Skin epidermis (tissue), 12 donors: ENCODE results near the gene GTSF1L.

ENCODE experiments used
- H3K27ac ChIP-seq, 21 experiments: fragments of 200-600 bp; sonication (generic) in 11 of 21; one replicate each; pipeline ENCODE4 v1.5.0; 2020; ENCODE audit warnings: mild to moderate bottlenecking in 3 of 21, inconsistent platforms in 2 of 21, moderate library complexity in 2 of 21
- H3K4me3 ChIP-seq, 7 experiments: fragments of 200-600 bp; sonication (generic) in 2 of 7; one replicate each; pipeline ENCODE4 v1.5.0; 2020; ENCODE audit warnings: inconsistent platforms in 2 of 7, mild to moderate bottlenecking in 2 of 7, moderate library complexity in 1 of 7

The GTSF1L gene

DNA sequence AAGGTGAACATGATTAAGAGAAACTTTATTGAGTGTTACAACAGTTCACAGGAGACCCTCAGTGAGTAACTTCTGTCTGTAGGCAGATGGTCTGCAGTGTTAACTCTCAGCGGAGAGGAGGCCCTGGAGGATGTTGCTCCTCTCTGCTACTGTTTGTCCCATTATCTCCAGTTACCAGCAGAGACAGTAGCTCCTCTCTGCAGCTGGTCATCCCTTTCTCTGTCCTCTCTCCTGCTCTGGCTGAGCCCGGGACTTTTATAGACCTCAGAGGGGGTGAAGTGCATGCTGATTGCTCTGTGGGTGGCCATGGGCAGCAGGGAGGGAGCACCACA is 5.7 kb downstream of the GTSF1L start:
- H3K27ac ChIP-seq = peak overlapping the region in 3 of 21 experiments; percentile 30 to 80 (median 63)
- H3K4me3 ChIP-seq = no peak overlapping the region

DNA sequence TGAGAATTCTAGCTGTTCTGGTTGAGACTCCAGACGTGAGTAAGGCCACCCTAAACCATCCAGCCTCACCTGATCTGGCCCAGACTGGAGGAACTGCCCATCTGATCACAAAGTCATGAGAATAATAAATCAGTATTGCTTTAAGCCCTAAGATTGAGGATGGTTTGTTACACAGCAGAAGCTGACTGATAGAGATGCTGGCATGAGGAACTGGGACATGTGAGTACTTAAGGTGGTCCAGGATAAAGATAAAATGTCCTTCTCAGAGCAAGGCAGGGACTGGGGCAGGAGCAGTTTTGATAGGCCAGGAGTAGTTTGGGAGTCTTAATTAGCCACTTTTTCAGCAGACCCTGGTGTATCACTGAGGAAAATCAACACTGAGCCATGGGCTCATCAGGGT is 6.8 kb downstream of the GTSF1L start:
- Histone ChIP-seq H3K4me3 (no peak overlapping the region), H3K27ac (no peak overlapping the region)

DNA sequence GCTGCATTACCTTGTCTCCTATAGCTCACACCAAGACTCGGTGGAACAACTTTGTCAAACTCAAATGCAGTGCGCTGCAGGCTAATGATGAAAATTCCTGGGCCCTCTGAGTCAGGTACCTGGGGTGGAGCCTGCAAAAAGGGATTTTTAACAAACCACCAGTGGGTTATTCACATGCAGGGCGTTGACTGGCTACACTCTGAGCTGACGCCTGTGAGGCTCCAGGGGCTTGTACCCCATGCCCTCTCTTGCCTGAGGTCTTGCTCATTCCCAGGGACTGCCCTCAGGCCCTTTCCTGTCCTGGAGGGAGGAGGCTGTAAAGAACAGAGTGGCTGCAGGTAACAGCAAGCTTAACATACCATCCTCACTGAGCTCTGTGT is 9.2 kb downstream of the GTSF1L start:
- Histone ChIP-seq H3K4me3 (no peak overlapping the region), H3K27ac (no peak overlapping the region)

DNA sequence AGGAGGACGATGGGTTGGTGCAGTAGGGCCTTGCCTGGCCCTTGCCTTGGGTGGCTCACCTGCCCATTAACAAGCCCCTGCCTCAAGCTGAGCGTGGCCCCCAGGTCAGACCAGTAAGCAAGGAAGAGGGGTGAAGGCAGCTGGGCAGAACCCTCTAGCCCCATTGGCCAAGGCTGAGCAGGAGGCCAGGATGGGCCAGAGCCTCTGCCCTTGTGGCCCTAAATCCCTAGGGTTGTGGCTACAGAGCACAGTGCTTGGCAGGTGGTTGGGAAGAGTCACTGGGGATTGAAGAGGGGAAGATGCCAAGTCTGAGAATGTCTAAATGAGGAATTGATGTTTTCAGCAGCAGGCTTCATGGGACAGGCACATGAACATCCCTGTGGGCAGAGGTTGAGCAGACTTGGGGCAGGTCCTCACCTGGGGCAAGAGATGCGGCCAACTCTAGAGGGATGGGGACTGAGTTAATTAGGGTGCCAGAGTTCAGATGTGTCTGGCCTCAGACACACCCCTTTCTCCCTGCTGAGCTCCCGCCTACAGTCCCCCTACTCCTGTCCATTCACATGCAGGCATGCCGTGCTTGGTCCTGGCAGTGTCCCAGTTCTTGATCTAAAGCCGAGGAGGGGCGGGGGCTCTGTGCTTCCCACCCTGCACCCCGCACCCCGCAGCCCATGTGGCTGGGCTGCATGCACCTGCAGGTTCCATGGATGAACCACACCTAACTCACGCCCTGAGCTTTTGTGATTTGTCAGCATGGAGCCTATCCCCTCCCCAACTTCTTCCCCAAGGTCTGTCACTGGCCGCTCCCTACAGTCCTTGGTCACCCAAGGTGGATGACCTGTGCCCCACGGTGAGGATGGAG is 9.8 kb downstream of the GTSF1L start:
- H3K27ac ChIP-seq = no peak overlapping the region
- no peak overlapping the region for H3K4me3 ChIP-seq

DNA sequence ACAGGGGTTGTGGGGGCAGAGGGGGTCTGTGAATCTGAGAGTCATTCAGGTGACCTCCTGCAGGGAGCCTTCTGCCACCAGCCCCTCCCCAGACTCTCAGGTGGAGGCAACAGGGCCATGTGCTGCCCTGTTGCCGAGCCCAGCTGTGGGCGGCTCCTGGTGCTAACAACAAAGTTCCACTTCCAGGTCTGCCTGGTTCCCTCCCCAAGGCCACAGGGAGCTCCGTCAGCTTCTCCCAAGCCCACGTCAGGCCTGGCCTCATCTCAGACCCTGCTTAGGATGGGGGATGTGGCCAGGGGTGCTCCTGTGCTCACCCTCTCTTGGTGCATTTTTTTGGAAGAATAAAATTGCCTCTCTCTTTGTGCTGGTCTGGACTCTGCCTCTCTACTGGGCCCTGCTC is 10.7 kb downstream of the GTSF1L start:
- Histone ChIP-seq H3K4me3 (no peak overlapping the region), H3K27ac (no peak overlapping the region)

DNA sequence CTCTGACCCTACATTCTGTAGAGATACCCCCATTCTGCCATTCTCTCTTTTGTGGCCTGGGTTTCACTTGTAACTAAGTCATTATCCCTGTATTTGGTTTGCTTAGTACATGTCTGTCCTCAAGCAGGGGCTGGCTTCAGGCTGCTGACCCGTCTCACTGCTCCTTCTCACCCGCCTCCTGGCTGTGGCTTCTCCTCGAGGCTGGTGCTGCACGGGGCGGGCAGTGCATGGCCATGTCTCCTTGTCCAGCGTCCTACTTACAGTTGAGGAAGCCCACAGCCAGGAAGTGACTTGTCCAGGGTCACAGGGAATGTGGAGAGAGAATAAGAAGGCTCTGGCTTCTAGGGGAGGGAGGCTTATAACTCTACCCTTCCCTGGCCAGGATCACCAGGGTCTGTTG is 11.3 kb downstream of the GTSF1L start:
- H3K27ac ChIP-seq = no peak overlapping the region
- no peak overlapping the region for H3K4me3 ChIP-seq

DNA sequence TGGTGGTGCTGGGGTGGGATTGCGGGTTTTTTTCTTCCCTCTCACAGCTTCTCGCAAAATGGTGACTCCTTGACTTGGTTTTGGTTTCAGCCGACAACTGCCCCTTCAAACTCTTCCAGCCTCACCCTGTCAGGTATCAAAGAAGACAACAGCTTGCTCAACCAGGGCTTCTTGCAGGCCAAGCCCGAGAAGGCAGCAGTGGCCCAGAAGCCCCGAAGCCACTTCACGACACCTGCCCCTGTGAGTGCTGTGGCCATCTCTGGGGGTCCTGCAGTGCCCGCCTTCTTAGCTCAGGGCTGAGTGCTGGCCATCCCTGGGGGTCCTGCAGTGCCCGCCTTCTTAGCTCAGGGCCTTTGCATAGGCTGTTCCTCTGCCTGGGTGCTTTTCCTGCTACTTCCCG is 11.8 kb downstream of the GTSF1L start:
- H3K27ac ChIP-seq = no peak overlapping the region

DNA sequence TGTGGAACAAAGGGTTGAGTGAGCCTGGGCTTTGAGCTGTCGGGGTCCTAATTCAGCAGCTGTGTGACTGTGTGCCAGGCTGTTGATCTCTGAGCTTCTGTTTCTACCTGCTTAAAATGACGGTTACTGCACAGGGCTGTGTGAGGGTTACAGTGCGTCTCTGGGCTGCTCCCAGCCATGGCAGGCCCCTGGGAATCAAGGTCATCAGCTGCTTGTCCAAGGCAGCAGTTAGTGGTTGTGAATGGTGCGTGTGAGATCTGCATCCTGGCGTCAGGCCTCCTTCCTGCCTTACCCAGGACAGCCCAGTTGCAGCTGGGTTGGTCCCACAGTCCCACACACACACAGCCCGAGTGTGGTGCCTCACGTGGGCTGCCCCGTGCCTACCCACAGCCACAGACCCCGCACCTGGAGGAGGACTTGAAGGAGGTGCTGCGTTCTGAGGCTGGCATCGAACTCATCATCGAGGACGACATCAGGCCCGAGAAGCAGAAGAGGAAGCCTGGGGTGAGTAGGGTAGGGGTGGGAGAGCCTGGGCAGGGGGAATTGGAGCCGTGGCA is 15.6 kb downstream of the GTSF1L start:
- Histone ChIP-seq H3K27ac (no peak overlapping the region), H3K4me3 (no peak overlapping the region)

More for the DNA sequence above, 11.8 kb downstream of the GTSF1L start:
- H3K4me3 ChIP-seq = no peak overlapping the region

DNA sequence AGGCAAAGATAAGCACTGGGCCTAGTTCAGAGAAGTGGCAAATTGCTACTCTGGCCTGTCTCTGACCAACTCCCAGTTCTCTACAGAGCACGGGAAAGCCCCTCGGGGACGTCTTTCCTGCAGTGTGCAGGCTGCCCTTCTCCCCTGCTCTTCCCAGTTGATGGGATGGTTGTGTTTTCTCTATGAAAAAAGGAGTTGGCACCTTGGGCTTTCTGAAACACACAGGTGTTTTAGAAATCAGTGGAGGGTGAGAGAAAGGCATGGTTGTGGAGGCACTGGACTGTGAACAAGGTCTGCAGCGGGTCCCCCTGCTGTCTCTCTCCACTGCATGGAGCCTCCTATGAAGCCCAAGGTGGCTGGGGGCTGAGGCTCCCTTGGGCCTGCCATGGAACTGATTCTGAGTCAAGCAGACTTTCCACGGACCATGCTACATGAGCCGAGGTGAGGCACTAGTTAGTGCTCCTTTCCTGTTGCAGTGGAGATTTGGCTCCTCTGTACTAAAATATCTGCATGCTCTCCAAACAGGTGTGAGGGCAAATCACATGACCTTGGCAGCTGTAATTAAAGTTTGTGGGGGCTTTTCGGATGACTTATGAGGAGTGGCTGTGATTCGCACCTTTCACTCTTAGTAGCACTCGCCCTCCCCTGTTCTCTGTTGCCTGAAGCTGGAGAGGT is 16.3 kb downstream of the GTSF1L start:
- no peak overlapping the region for H3K4me3 ChIP-seq
- no peak overlapping the region for H3K27ac ChIP-seq

DNA sequence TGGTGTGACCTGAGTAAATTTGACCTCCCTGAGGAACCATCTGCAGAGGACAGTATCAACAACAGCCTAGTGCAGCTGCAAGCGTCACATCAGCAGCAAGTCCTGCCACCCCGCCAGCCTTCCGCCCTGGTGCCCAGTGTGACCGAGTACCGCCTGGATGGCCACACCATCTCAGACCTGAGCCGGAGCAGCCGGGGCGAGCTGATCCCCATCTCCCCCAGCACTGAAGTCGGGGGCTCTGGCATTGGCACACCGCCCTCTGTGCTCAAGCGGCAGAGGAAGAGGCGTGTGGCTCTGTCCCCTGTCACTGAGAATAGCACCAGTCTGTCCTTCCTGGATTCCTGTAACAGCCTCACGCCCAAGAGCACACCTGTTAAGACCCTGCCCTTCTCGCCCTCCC is 24.3 kb downstream of the GTSF1L start:
- Histone ChIP-seq H3K27ac (no peak overlapping the region), H3K4me3 (no peak overlapping the region)

DNA sequence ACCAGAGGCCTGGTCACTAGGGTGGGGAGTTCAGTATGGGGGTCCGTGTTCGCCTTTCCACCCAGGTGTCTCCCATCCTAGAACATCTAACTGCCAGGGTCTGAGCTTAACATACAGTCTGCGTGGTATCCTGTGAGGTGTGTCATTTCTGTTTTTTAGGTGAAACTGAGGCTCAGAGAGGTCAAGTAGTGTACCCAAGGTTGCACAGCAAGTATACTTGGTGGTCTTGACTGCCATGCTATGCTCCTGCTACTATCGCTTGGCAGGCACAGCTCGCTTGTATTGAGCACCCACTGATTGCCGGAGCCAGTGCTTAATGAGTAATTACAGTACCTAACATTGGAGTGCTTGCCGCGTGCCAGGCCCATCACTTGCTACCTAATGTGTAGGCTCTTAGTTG is 26.2 kb downstream of the GTSF1L start:
- Histone ChIP-seq H3K27ac (no peak overlapping the region), H3K4me3 (no peak overlapping the region)

DNA sequence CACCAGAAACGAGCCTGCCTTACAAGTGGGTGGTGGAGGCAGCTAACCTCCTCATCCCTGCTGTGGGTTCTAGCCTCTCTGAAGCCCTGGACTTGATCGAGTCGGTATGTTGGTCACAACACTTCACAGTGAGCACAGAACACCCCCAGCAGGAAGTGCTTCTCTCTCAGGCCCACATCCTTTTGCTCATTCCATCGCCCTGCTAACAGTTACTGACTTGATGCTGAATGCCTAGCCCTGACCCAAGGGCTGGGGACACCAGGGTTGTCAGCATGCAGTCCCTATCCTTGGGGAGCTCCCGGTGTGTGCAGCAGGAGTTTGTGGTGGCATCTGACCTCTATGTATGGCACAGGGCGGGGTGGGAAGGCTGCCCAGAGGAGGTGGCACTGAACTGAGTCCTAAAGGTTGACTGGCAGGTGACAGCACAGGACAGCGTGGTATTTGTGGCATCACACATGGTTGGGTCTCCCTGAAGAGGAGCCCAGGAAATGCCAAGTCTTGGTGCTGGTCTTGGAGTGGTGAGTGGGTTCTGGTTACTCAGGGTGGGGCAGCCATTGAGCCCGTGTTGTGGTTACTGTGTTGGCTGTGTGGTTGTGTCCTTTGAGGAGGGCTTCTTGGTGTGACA is 26.7 kb downstream of the GTSF1L start:
- Histone ChIP-seq H3K4me3 (no peak overlapping the region), H3K27ac (peak overlapping the region in 1 of 21 experiments; percentile 4)

DNA sequence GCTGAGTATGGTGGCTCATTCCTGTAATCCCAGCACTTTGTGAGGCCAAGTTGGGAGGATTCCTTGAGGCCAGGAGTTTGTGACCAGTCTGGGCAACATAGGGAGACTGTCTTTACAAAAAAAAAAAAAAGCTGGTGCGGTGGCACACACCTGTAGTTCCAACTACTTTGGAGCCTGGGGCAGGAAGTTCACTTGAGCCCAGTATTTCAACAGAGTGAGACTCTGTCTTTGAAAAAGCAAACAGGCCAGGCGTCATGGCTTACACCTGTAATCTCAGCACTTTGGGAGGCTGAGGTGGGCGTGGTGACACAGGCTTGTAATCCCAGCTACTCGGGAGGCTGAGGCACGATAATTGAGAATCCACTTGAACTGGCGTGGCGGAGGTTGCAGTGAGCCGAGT is 31.2 kb downstream of the GTSF1L start:
- H3K4me3 ChIP-seq = no peak overlapping the region
- no peak overlapping the region for H3K27ac ChIP-seq

DNA sequence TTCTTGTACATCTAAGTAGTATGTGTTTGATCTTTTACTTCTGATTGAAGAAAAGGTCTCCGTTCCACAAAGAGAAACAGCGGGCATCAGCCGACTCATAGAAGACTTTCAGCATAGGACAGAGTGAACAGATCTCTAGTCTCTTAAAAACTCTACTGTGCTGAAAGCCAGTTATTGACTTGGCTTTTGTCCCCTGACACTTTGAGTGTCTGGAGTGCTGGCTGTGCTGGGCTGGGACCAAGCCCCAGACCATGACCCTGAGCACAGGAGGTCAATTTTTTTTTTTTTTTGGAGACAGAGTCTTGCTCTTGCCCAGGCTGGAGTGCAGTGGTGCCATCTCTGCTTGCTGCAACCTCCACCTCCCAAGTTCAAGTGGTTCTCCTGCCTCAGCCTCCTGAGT is 32.0 kb downstream of the GTSF1L start:
- no peak overlapping the region for H3K27ac ChIP-seq

DNA sequence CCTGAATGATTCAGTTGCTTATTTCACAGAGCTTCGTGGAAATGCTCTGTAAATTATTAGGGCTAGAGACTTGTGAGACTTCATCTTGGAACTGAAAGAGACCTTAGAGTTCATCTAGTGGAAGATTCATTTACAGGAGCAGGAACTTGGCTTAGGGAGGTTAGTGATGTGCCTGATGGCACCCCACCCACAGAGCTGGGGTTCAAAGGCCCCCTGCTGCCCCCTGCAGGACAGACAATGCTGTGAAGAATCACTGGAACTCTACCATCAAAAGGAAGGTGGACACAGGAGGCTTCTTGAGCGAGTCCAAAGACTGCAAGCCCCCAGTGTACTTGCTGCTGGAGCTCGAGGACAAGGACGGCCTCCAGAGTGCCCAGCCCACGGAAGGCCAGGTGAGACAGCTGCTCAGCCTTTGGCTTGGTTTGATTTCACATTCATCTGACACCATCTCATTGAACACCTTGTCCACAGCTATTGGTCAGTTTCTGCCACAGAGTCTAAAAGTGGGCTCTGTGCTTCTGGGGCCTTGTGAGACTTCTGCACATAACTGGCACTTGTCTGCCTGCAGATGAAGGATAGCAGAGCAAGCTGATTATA is 34.8 kb downstream of the GTSF1L start:
- Histone ChIP-seq H3K4me3 (no peak overlapping the region), H3K27ac (no peak overlapping the region)

More for the DNA sequence above, 32.0 kb downstream of the GTSF1L start:
- no peak overlapping the region for H3K4me3 ChIP-seq

DNA sequence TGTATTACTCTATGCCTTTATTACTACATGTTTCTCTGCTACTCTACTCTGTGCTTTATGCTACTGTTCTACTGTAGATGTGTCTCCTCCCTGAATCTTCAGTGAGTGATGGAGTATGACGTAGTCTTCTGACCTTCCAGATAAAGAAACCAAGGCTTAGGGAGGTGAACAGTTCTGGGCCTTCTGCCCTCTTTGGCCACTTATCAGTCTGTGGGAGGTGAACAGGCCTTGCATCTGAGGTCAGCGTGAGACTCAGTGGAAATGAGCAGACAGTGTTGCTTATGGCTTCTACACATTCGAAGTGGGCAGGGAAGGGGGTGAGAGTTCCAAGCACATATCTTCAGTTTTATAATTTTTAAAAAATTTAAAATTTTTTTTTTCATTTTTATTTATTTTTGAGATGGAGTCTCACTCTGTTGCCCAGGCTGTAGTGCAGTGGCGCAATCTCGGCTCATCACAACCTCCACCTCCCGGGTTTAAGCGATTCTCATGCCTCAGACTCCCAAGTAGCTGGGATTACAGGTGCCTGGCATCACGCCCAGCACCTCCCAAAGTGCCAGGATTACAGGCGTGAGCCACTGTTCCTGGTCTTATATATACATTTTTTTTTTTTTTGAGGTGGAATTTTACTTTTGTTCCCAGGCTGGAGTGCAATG is 35.7 kb downstream of the GTSF1L start:
- H3K4me3 ChIP-seq = no peak overlapping the region
- H3K27ac ChIP-seq = no peak overlapping the region

DNA sequence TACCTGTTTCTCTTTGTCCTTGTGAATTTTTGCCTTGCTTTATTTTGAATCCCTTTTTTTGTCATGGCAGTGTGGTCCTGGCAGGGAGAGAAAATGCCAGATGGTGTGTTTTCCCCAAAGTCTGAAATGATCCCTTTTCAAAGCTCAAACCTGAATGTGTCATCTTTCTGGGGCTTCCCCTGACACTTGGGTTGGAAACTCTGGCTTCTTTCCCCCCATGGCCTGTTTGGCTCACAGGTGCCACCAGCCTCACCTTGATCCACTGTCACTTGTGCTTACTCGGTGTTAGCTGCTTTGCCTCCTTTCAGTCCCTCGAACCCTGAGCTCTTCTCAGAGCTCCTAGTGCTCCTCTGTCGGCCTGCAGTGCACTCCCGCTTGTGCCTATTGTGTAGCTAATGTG is 37.6 kb downstream of the GTSF1L start:
- H3K27ac ChIP-seq = no peak overlapping the region
- no peak overlapping the region for H3K4me3 ChIP-seq

DNA sequence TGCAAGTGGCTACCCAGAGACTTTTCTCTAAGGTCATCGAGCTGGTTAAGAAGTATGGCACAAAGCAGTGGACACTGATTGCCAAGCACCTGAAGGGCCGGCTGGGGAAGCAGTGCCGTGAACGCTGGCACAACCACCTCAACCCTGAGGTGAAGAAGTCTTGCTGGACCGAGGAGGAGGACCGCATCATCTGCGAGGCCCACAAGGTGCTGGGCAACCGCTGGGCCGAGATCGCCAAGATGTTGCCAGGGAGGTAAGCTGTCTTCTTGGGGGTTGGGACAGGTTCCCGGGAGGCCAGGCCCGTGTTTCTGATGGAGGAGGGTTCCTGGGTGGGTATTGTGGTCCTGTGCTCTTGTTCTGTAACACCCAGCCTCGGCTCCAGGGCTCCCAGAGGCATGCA is 40.0 kb downstream of the GTSF1L start:
- Histone ChIP-seq H3K4me3 (no peak overlapping the region), H3K27ac (no peak overlapping the region)

DNA sequence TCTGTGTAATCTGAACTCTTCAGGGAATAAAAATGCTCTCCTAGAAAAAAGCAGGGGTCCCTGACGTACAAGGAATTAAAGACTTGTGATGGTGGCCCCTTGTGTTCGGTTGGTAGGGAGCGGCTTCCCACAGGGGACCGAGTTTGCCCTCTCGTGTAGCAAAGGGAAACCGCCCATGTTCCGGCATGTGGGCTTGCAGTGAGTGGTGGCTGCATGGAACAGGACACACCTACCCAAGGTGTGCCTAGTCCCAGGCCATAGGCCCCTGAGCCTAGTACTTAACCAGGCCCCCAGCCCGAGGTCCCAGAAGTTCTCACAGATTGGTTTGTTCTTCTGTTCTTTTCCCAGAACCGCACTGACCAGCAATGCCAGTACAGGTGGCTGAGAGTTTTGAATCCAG is 44.4 kb downstream of the GTSF1L start:
- Histone ChIP-seq H3K27ac (no peak overlapping the region), H3K4me3 (no peak overlapping the region)

DNA sequence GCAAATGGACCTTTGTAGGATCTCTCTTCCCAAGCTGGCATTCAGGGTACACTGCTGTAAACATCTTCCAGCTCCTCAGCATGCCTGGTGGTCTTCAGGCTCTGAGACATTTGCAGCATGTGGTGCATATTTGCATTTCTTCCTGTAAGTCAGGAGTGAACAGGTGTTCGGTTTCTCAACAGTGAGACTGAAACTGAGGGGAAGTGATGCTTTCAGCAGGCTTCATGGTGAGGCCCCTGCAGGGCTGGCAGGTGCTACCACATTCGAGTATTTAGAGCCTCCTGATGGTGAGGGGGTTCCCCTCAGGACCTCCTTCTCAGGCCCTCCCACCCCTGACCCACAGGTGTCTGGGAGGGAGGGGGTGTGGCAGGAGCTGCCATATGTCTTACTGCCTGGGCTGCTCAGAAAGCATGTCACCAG is 44.8 kb downstream of the GTSF1L start:
- Histone ChIP-seq H3K27ac (peak overlapping the region in 4 of 21 experiments; percentile 24 to 70 (median 66)), H3K4me3 (no peak overlapping the region)
